ENCODE results near the gene GRID1. TPM values are rescaled to one million over a fixed set of nuclear protein-coding genes. Genes with fewer than 3 reads are reported as not detected.

The GRID1 gene
- total RNA-seq, 1 experiment from 2014 or later: 0.17 TPM

DNA sequence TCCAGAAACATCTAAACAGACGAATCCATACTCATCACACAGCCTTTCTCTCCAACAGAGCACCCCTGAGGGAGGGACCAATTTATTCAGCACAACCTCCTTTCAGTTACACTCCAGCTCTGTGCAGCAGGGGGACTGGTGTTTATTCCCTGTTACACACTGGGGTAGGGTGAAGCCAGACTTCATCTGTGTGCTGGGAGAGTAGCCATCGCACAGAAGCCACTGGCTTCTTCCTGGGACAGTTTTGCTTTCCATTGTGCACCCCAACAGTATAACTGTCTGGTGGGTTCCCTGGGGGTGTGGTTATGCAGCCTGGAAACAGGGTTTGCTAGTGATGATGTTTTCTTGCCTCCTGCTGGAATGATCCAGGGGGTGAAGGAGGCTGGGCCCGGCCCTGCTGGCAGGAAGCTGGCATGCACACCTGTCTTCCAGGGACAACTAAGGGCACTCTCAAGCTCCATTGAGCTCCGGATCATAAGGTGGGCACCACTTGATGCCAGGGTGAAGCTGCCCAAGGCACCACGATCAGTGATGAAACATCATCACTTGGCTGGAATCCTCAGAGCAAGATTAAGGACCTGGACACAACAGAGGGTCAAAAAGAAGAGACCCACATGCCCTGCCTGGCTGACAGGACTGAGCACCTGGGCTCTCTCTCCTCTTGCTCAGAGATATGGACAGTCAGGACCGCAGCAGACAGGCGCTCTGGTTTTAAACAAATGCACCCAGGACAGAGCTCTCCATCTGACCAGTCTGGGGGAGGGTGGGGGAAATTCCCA lies 293.2 kb downstream of the GRID1 start:
- no peak for DNase-seq (ENCODE audit: low spot score)
- in situ Hi-C loops (cut with HindIII; ENCODE audit: low sequenced_read_pairs): no loop called here

DNA sequence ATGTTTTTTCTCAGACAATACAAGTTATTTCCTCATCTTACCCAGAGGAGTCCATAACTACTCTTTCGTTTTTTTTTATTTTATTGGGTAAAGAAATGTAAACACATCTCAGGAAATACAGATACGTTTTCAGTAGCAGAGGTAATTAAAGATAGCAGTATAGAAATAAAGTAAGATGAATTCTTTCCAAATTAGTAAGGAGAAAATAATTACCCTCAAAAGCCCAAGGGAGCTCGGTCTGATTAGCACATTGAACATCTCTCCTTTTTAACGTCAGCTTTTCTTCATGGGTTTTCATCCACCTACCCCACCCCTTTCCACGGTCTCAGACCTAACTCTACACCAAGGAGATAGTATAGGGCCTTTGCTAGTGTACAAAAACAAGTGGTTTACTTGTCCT lies 294.2 kb downstream of the GRID1 start:
- in situ Hi-C loops (cut with HindIII; ENCODE audit: low sequenced_read_pairs): no loop called here
- no peak for DNase-seq (ENCODE audit: low spot score)

DNA sequence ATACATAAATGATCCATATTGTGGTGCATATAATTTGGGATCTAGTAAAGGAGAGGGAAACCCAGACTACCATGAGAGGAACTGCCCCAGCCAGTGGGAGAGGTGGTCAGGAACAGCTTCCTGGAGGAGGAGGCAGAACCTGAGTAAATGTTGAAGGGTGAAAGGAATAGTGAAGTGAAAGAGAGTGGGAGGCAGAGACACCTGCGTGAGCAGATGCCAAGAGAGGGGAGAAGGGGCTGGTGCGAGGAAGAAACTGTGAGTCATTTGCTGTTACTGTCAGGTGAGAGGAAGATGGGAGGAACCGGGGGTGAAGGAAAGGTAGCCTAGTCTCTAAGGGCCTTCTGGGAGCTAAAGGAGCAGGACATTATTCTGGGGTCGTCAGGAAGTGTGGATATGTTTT lies 294.8 kb downstream of the GRID1 start:
- no peak for DNase-seq (ENCODE audit: low spot score)
- in situ Hi-C loops (cut with HindIII; ENCODE audit: low sequenced_read_pairs): no loop called here

DNA sequence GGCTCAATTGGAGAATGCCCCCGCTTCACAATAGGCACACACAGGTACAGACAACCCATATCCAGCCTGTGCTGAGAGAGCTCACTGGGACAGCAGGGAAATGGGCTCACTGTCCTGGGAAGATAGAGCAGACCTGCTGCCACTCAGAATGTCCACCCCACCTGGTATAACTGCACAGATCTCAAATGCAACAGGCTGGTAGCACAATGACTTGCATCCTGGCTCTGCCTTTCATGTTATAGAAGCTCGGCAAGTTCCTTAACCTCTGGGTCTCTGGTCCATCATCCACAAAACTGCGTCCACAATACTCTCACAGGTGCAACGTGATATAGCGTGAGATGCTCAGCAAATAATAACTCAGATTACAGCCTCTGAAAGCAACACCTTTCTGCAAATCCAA lies 295.4 kb downstream of the GRID1 start:
- DNase-seq (ENCODE audit: low spot score): no peak

DNA sequence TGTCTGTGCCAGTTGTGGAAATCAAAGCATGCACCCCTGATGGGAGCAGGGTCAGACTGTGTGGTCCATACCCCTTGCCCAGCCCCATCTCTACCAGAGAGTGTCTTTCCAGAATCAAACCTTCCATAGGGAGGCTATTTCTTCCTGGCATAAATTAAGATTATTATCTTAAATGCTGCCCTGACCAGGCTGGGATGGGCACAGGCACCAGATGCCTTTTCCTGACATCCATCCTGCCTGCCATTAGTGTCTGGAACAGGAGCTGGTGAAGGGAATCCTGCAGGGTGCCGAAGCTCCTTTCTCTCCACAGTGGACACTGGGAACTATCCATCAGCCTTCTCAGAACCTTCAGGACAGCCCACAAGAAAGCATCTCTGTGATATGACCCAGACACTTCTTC lies 296.3 kb downstream of the GRID1 start:
- in situ Hi-C loops (cut with HindIII; ENCODE audit: low sequenced_read_pairs): no loop called here
- DNase-seq (ENCODE audit: low spot score): no peak

More for the DNA sequence above, 295.4 kb downstream of the GRID1 start:
- in situ Hi-C loops (cut with HindIII; ENCODE audit: low sequenced_read_pairs): no loop called here

DNA sequence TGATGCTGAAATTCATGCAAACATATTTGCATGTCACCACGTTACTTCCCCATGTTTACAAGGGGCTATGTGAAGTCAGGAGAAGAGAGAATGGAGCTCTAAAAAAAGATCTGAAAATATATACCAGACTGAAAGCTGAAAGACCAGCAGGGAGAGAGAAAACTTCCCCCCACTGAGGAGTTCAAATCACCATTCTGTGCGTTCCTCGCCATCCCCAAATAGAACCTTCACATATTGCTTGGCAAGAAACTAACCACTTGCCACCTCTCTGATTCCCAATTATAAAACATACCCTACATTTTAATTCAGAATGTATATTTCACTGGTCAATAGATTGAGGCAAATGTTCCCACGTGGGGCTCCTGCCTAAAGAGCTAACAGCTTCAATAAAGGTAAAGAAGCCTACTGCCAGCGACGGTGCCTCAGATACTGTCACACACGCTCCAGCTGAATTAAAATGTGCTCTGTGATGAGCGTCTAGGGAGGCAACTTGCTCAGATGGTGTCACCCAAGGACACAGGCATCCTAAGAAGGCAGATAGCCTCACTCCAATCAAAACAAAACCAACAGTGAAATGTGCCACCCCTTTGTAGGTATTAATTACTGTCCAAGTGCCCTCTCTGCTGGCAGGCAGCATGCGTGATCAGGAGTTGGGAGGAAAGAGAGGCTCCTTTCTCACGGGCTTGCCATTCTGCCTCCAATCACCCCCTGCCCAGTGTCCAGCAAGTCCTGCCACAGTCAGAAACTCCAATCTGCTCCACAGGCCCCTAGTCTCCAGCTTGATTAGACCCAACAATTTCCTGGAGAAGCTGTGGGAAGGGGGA lies 298.2 kb downstream of the GRID1 start:
- in situ Hi-C loops (cut with HindIII; ENCODE audit: low sequenced_read_pairs): no loop called here
- DNase-seq (ENCODE audit: low spot score): no peak

DNA sequence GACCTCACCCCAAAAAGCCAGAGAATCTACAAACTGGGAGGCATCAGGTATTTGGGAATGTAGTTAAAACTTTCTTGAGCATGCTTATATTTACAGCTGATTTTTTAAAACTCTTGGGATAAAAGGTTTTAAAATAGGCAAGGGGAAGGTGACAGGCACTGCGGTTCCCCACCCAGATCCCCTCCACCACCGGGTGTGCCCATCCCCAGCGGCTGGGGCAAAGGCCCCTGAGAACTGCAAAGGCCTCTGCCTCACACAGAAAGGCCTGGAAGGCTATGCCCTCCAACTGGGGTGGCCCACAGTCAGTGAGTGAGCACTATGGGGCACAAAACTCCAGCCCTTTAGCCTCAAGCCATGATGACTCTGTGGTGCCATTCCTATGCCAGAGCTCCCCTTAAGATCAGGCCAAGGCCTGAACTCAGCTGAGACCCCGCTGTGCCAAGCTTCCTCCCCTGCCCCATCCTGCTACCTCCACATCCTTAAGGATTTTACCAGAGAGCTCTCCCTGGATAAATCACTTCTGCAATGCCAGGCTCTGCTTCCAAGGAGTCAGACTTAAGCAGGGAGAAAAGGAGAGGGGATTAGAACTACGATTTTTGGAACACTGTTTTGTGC lies 299.1 kb downstream of the GRID1 start:
- in situ Hi-C loops (cut with HindIII; ENCODE audit: low sequenced_read_pairs): no loop called here
- DNase-seq (ENCODE audit: low spot score): no peak

DNA sequence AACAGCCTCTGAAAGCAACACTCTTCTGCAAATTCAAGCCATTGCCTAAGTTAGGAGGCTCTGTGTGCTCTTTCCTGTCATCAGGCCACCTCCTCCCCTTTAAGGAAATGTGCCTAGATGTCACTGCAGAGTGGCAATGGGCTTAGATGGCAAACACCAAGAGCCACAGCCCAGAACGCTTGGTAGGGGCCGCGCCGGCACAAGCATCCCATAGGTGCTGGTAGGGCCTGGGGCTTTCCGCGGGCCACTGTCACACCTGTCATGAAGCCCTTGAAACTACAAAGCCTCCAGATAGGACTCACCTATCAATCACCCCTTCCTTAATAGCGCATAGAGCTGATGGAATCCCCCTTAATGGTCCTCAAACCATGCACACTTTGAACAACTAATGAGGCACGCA lies 299.9 kb downstream of the GRID1 start:
- in situ Hi-C loops (cut with HindIII; ENCODE audit: low sequenced_read_pairs): no loop called here
- DNase-seq (ENCODE audit: low spot score): no peak

DNA sequence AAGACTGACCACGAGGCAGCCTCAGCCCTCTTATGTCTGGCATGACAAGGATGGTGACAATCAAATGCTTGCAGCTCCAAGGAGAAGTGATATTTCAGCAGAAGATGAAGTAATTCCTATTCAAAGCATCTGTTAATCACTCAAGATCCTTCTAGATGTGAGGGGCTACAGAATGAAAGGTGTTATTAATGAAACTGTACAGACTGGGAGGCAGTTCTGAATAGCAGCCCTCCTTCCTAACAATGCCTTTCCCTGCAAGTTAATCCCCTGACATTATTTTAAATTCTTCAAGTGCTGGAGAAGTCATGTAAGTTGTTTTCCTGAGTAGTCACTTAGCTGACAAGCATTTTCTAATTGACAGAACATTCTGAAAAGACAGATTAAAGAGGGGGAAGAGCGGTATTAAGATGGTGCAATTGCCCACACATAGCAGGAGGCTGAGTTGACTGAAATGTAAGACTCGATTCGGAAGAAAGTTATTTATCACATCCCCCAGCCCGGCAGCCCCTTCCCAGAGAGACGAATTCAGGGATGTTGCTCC lies 300.8 kb downstream of the GRID1 start:
- in situ Hi-C loops (cut with HindIII; ENCODE audit: low sequenced_read_pairs): no loop called here
- DNase-seq (ENCODE audit: low spot score): no peak

DNA sequence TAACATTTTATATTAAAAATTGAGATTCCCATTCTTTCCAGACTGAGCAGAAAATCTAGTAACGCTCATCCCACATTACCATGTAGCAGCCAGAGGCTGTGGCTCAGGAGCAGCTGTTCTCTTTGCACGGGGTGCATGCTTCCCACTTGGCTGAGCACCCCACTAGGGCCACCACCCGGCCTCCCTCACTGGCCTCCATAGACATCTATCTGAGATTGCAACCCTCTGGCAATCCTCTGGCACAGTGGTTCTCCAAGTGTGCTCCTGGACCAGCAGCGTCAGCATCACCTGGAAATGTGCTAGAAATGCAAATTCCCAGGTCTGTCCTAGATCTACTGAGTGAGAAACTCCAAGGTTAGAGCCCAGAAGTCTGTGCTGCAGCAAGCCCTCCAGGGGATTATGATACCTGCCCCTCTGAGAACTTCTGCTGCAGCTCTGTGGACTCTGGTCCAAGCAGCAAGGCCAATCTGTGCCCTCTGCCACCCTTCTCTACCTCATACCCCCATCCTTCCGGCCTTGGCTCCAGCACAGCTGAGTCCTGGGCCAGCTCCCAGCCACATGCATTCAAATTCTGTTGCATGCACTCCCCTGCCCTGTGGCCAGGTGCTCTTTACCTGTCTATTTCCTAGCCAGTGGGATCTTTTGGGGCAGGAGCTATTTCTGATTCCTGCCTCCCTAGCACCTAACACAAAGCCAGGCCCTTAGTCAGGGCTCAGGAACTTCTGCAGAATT lies 301.5 kb downstream of the GRID1 start:
- DNase-seq (ENCODE audit: low spot score): no peak
- in situ Hi-C loops (cut with HindIII; ENCODE audit: low sequenced_read_pairs): no loop called here

DNA sequence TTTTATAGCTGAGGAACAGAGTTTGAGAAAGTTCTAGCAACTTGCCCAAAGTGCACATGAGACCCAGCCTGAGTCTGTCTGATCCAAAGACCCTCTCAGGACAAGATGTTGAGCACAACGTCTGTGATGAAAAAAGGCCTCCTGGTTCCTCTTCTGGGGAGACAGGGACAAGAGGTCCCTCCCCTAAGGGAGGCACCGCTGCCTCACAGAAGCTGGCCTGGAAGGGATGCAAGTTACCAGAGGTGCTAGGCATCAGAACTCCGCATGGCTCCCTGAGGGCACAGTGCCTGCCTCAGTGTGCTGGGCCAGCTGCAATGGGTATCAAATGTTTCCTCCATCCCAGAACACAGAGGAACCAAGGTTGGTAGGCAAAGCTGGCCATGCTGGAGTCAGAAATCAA lies 302.4 kb downstream of the GRID1 start:
- DNase-seq (ENCODE audit: low spot score): no peak
- in situ Hi-C loops (cut with HindIII; ENCODE audit: low sequenced_read_pairs): no loop called here

DNA sequence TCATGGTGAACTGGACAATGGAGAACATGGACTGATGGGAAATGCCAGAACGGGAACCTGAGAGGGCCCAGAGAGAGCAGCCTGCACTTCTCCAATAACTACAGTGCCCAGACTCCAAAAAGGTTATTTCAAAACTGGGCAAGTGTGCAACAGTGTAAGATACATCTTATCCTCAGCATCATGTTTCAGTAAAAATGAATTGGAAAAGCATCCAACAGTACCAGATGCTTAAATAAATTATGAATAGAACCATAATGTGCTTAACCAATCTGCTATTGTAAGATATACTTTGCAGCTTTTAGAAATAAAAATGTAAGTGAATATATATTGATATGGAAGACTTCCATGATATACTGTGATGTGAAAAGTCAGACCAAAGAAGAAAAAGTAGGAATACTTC lies 303.3 kb downstream of the GRID1 start:
- in situ Hi-C loops (cut with HindIII; ENCODE audit: low sequenced_read_pairs): no loop called here
- no peak for DNase-seq (ENCODE audit: low spot score)

DNA sequence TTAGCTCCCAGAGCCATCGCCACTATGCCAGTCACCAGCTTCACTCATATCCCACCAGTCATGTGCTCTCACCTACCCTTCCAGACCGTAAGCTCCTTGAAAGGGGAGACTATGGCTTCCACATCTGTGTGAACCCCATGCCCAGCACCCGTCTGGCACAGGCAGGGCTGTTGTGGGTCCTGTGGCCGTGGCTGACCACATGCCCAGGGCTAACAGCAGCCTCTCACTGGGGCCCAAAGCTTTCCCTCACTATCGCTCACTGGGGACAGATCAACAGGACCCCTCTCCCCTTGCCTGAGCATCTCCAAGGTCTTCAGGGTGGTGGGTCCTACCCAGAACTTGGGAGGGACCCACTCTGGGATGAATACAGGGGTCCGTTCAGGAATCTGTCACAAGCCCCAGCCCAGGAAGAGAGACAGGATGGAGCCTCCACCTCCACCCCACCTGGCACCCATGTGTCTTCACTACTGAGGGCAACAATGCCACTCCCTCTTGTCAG lies 303.9 kb downstream of the GRID1 start:
- DNase-seq (ENCODE audit: low spot score): no peak
- in situ Hi-C loops (cut with HindIII; ENCODE audit: low sequenced_read_pairs): no loop called here

DNA sequence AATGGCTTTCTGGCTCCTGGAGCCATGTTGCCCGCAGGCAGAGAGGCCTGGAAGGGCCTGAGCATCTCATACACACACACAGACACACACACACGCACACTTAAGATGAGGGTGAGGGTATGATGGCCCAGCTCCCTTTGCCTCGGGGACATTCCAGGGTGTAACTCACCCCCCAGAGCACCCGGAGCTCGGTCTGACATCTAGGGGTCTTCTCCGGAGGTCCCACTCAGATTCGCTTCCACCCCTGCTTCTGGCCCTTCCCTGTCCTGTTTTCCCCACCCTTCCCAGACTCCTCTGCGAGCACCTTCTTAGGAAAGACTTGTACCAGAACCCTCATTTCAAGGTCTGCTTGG lies 304.4 kb downstream of the GRID1 start:
- in situ Hi-C loops (cut with HindIII; ENCODE audit: low sequenced_read_pairs): no loop called here
- no peak for DNase-seq (ENCODE audit: low spot score)

DNA sequence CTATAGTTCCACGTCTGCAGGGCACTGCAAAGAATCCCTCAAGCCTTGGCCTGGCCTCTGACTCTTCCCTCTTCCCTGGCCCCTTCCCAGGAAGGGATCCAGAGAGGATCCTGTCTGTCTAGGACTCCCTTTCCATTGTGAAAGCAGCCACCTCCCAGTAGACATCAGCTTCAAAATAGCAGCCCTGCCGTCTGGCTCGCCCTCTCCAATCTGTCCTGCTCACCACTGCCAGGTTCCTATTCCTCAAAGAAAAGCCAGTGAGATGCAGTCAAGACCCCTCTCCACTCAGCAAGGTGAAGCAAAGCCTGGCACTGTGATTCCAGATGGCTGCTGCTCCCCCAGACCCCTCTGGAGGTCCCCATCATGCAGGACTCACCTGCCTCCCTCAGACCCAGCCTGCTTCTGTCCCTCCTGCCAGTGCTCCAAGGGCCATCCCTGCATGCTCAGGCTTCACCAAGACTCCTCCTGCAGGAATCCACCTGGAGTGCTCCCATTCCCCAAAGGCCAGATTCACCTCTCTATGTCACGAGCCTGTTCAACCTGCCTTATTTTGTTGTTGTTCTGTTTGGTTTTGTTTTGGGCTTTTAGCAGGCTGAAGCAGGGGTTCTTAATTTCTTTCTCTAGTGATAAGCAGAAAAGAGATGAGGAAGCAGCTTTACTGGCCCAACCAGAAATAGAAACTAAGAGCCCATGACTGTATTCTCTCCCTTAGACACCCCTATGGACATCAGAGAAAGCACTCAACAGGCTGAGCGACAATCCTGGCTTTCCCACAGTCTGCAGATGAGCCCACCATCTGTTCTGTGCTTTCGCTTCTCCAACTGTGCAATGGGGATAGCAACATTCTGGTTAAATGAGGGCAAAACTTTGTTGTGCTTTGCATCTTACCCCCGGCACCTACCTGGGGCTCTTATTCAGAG lies 305.1 kb downstream of the GRID1 start:
- DNase-seq (ENCODE audit: low spot score): no peak
- in situ Hi-C loops (cut with HindIII; ENCODE audit: low sequenced_read_pairs): no loop called here

DNA sequence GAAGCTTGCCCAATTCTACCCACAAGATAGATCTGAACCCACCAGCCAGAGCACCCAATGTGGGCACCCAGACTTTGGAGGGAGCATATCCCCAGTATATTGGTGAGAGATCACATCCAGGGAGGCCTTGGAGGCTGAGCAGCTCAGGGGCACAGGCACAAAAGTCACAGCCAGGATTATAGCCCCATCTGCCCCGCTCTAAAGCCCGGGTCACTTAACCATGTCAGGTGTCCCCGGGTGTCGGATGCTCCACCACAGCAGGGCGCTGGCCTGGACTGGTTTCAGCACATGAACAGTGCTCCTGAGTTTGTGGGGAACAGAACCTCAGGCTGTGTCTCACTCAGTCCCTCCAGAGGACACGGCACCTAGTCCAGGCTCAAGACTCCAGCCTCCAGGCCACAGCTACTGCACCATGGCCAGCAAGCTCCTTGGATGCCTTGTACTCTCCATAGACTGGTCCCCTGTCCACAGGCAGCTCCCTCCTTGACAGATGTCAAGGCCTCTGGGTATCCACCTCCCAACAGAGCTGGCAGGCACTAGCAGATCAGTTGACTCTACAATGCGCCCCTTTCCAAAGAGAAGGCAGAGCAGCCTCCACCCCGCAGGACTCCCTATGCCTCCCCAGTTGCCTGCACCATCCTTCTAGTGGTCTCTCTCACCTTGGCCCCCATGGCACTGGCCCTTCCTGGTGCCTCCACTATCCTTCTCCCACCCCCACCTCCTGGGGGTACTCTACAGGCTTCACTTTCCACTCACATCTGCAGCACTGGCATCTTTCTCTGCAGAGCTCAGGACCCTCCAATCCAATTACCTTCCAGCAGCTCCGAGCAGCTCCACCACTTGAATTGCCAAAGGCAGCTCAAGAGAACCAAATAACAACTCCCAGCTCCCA lies 306.0 kb downstream of the GRID1 start:
- in situ Hi-C loops (cut with HindIII; ENCODE audit: low sequenced_read_pairs): no loop called here
- DNase-seq (ENCODE audit: low spot score): no peak

DNA sequence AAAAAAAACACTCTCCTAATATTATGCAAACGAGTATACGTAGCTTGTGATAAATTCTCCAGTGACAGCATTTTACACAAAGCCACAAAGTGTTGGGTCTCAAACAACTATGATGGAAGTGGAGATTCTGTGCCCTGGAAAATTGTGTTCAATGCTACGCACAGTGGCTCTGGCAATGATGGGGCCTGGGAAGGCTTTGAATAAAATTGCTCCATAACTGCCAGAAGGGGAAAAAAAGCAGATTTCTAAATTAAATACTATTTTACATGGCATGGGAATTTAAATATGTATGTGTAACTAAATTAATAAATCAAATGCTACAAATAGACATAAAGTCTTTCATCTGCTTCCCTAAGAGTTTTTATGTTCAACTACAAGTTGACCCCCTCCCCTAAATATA lies 306.7 kb downstream of the GRID1 start:
- in situ Hi-C loops (cut with HindIII; ENCODE audit: low sequenced_read_pairs): no loop called here
- no peak for DNase-seq (ENCODE audit: low spot score)

Measured in G401 (cell line).